Stimulated activated CD4-positive, alpha-beta T cell treated with anti-CD3 and anti-CD28 coated beads, Interleukin-1b, Interleukin-23, amount 100 ng/mL, for 48 hours (primary cell): ENCODE data around the gene CAMK2B.
"Not testable (repeated sequence)": the region's sequence is repeated elsewhere in the genome, so short reads cannot be mapped to it uniquely, and the experiment has no call there.

Experiments
- DNase-seq: peaks from one replicate; pipeline ENCODE4 v3.0.0-alpha.2; 2020

The CAMK2B gene

DNA sequence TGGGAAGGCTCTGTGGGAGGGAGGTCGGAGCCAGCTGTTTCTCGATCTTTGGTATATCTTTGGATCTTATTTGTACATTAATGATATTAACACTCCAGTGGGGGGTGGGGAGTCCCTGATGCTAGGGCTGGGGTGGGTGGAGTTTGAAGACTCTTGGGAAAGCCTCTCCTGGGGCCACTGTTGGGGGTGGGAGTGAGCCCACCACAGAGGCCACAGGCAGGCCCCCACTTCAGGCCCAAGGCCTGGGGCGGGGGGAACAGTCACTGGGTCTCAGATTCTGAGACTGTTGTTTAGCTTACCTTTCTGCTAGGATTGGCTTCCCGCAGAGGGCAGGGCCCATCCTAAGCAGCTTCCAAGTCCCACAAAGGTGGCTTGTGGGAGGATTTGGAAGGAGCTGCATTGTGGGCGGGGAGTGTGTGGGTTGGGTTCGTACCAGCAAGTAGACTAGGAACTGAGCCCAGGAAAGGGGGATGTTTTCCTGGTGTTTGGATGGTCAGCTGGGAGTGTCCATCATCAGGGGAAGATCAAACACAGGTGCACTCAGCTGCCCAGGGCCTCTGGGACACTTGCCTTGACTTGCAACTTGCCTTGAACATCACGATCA, 112.7 kb downstream of the CAMK2B start:
- no peak for DNase-seq

GRCh38 chr7:44212018-44212417, 113.4 kb downstream of the CAMK2B start:
- no peak for DNase-seq

- DNase-seq: no peak
Measured at GRCh38 chr7:44211126-44211675, 114.2 kb downstream of the CAMK2B start.

- DNase-seq: no peak
Measured at GRCh38 chr7:44210107-44210506, 115.3 kb downstream of the CAMK2B start.

DNA sequence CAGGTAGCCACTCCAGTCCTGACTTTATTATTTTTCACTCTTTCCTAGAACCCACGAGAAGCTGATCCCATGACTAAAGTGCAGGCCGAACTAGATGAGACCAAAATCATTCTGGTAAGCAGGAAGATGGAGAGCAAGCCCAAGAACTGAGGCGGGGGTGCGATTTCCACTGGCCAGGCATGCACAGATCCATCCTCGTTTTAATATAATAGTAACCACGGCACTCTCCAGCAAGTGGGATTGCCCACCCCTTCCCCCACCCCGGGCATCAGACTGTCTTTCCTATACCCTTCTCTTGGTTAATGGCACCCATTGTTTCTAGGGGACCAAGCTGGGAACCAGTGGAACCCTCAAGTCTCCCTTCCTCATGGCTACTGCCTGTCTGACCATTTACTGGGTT, 117.3 kb downstream of the CAMK2B start:
- DNase-seq: no peak

GRCh38 chr7:44206008-44206407, 119.4 kb downstream of the CAMK2B start:
- no peak for DNase-seq

DNA sequence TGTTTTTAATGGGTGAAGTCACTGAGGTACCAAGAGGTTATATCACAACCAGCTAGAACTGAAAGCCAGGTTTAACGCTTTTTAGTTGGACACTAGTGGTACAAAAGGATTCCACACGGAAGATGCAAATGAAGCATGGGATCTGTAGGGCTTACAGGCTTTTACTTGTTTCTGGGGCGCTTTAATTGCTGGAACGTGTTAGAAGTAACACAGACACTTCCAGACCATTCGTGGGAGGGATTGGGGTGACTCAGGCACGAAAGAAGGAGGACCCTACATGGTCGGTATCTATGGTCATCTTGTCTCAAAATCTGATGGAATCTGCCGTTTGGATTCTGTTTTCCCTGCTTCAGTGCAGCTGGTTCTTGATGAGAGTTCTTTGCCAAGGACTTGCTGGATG, 123.6 kb downstream of the CAMK2B start:
- DNase-seq: no peak

DNA sequence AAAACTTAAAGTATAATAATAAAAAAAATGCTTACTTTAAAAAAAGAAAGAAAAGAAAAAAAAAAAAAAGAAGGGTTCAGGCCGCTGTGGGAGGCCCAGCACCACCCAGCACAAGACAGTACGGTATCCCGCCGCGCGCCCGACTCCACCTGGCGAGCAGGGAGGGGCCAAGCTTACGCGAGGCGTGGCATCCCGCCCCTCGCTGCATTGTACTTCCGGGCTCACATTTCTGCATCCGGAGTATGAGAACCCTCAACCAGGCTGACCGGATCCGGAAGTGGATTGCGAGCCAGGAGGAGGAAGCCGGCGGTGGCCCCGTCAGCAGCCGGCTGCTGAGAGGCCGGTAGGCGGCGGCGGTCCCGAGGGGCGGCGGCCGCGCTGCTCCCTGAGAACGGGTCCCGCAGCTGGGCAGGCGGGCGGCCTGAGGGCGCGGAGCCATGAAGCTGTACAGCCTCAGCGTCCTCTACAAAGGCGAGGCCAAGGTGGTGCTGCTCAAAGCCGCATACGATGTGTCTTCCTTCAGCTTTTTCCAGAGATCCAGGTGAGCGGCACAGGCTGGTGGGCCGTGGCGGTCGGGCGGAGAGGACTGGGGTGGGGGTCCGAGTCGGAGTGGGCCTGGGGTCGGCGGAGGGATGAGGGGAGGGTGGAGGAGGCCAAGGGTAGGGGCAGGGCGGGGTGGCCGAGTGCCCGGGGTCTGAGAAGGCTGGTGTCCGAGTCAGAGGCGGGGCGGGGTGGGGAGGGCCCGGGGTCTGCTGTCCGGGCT, 124.5 kb downstream of the CAMK2B start, which contains the start of gene YKT6:
YKT6 (plus strand) TSS at position 280 of the 763 bp plus-strand sequence; CDS start at position 438, 158 bp downstream.
- DNase-seq: peak; percentile 97

DNA sequence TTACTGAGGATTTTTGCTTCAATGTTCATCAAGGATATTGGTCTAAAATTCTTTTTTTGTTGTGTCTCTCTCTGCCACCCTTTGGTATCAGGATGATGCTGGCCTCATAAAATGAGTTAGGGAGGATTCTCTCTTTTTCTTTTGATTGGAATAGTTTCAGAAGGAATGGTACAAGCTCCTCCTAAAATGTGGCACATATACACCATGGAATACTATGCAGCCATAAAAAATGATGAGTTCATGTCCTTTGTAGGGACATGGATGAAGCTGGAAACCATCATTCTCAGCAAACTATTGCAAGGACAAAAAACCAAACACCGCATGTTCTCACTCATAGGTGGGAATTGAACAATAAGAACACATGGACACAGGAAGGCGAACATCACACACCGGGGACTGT, 125.2 kb downstream of the CAMK2B start:
- DNase-seq: not testable (repeated sequence)

DNA sequence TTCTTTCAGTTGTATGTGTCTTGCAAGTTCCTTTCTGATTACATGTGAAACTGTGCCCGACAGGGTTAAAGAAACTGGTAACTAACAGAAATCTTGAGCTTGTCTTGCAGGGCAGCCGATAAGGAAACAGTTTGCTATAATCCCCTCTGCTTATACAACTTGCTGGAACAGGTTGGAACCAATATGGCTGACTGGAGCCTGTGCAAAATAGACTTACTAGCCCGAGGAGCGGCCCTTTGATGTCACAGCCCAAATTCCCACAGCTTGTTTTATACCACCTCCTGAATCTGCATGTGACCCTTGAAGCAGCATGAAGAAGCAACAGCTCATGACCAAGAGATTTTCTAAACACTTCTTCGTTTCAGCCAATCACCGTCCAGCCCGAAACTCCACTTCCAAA, 127.9 kb downstream of the CAMK2B start:
- DNase-seq: no peak

DNA sequence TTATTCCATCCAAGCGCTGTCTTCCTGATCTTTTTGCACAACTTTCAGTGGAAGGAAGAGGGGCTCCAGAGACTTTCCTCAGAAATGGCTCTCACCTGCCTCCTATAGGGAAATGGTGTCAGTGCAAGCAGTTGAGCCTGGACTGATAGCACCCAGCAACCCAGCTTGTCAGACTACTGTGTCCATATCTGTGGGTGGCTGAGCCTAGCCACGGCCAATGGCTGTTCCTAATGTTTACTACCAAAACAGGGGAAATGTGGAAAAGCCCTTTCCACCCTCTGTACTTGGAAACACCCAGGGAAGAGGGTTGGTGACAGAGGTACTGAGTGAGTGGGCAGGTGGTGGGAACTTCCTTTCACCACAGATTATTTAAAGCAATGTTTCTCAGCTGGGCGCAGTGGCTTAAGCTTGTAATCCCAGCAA, 128.9 kb downstream of the CAMK2B start:
- peak; percentile 16 for DNase-seq

- DNase-seq: no peak
Measured at GRCh38 chr7:44195889-44196288, 129.5 kb downstream of the CAMK2B start.

- DNase-seq: no peak
Measured at GRCh38 chr7:44194562-44195145, 130.7 kb downstream of the CAMK2B start.

- peak; percentile 62 for DNase-seq
Measured at GRCh38 chr7:44194069-44194468, 131.3 kb downstream of the CAMK2B start.

DNA sequence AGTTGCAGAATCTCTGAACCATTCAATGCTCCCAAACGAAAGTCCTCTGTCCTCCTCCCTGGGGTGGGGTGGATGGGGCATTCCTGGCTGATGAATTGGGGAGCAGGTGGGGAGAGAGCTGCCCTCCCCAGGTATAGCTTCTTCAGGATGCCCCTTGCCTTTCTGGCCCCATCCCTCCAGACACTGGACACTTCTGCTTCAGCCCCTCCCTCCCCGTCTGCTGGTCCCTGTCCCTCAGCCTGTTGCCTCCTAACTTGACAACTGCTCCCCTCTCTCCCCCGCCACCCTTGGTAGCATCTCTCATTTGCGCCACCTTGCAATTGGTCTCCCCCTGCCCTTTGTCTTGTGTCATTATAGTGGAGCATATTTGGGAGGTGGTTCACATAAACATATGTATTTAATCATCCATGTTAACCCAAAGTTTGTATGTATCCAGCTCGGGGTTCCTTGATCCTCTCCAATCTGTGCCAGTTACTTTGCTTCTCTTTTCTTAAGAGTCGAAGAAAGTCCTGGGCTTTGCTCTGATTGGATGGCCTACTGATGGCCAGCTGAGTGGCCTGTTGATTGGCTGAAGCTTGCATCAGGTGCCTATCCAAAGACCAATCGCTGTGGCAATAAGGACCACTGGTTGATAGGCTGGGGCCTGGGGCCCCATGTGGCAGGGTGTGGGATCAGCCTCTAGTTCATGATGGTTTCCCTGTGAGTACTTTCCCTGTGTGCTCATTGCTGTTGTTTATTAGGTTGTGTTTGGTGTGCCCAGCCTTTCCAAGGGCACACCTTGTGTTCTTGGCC, 132.2 kb downstream of the CAMK2B start:
- peak; percentile 10 for DNase-seq

DNA sequence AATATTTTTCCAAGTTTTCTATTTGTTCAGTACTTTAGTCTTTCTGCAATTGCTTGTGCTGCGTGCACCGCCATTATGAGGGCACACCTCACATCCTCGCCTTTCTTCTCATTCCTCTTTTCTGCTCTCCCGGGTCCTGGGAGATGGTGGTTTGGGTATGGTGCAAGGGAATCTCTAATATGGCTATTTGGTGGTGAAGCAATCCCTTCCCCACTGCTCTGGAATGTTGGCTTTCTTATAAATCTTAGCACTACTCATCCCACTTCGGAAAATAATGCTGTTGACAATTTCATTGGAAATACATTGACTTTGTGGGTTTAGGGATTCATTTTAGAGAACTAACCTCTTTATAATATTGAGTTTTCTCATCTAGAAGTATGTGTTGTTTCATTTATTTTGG, 134.2 kb downstream of the CAMK2B start:
- DNase-seq: no peak

DNA sequence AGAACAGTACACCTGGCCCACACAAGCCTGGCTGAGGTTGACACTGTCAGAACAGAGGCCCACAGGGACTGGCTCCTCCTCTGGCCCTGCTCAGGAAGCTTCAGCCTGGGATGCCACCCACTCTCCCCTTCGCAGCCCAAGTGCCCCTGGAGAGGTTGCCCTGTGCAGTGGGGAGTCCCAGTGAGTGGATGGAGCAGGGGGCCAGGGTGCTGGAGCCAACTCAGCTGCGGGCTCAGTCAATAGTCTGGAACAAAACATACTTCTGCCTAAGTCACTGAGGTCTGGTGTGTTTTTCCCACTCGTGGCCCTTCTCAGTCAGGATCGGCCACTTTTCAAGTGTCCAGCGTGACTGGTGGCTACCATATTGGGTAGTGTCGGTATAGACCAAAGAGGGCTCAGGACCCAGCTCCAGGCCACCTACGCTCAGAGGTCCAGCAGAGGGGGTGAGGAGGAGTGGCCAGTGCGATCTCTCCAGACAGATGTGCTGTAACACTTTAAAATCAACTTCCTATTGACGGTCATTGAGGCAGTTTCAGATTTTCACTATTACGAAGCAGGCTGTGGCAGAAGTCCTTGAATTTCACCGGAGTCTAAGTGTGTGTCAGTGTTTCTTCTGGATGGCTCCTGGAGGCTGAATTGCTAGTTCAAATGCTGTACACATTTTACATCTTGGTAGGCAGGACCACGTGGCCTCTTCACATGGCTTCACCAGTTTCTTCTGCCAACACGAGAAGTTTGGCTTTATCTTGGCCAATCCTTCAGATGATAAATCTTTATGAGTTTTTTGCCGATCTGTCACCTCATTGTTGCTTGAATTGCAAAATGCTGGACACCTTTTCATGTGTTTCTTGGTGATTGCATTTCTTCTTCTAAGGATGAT, 135.2 kb downstream of the CAMK2B start:
- DNase-seq: no peak

DNA sequence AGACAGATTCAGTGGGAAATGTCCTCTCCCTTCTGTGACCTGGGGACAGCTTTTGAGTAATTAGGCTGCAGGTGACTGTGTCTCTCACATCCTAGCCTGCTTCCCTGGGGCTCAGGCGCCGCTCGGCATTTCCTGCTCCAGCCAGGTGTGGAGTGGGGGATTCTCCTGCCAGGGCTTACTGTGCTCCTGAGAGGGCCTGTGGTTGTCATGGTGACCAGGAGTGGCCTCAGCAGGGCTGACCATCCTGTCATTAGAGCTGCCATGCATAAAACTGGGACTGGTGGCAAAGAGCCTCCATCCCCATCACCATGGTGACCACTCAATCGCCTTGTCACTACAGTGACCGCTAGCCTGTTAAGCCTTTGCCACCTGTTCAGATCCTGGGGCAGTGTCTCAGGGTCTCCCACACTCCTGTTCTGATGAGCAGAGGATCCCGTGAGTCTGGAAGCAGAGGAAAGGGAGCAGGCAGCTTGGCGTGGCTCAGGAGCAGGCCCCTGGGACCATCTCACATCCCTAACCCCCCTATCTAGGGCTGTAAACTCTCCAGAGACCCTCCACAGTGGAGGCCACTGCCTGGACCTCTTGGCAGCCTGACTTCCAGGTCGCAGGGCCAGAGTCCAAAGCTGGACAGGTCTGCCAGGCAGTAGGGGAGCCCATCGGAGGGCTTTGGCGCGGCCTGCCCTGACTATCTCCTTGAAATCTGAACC, 136.0 kb downstream of the CAMK2B start, which contains the start of gene GCK:
GCK (minus strand) TSS at position 154 of the 707 bp plus-strand sequence. CDS start 486 bp downstream, outside the sequence.
- DNase-seq: no peak

- no peak for DNase-seq
Measured at GRCh38 chr7:44188480-44189225, 136.7 kb downstream of the CAMK2B start.
